ENCODE data around the gene CFAP61. TPM values are rescaled to one million over a fixed set of nuclear protein-coding genes. Genes with fewer than 3 reads are reported as not detected.

The CFAP61 gene
- total RNA-seq, 1 donor, result not detected

DNA sequence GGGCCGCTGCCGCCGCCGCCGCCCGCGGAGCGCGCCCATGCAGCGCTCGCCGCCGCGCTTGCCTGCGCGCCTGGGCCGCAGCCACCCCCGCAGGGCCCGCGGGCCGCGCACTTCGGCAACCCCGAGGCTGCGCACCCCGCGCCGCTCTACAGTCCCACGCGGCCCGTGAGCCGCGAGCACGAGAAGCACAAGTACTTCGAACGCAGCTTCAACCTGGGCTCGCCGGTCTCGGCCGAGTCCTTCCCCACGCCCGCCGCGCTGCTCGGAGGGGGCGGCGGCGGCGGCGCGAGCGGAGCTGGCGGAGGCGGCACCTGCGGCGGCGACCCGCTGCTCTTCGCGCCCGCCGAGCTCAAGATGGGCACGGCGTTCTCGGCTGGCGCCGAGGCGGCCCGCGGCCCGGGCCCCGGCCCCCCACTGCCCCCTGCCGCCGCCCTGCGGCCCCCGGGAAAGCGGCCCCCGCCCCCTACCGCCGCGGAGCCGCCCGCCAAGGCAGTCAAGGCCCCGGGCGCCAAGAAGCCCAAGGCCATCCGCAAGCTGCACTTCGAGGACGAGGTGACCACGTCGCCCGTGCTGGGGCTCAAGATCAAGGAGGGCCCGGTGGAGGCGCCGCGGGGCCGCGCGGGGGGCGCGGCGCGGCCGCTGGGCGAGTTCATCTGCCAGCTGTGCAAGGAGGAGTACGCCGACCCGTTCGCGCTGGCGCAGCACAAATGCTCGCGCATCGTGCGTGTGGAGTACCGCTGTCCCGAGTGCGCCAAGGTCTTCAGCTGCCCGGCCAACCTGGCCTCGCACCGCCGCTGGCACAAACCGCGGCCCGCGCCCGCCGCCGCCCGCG lies 316.3 kb downstream of the CFAP61 start:
- Histone ChIP-seq H3K9me3 (ENCODE audit: low read depth, low read length) (no peaks in the 10 kb centered on the region), H4K20me1 (ENCODE audit: insufficient read depth, low read length) (no peaks in the 10 kb centered on the region), H2AFZ (ENCODE audit: low read length) (no peak overlapping the region), H3K27me3 (ENCODE audit: insufficient read depth, low read length) (peaks cover 79% of the 10 kb centered on the region), H3K4me1 (ENCODE audit: insufficient read depth, low read length) (no peaks in the 10 kb centered on the region), H3K36me3 (ENCODE audit: insufficient read depth, low read length) (no peaks in the 10 kb centered on the region), H3K27ac (ENCODE audit: low read depth, low read length) (no peak overlapping the region), H3K79me2 (ENCODE audit: insufficient read depth, low read length) (no peaks in the 10 kb centered on the region), H3K4me2 (ENCODE audit: insufficient read depth, low read length) (no peak overlapping the region), H3K4me3 (ENCODE audit: insufficient read depth, low read length) (no peak overlapping the region)
- TF ChIP-seq, protein P1, sequence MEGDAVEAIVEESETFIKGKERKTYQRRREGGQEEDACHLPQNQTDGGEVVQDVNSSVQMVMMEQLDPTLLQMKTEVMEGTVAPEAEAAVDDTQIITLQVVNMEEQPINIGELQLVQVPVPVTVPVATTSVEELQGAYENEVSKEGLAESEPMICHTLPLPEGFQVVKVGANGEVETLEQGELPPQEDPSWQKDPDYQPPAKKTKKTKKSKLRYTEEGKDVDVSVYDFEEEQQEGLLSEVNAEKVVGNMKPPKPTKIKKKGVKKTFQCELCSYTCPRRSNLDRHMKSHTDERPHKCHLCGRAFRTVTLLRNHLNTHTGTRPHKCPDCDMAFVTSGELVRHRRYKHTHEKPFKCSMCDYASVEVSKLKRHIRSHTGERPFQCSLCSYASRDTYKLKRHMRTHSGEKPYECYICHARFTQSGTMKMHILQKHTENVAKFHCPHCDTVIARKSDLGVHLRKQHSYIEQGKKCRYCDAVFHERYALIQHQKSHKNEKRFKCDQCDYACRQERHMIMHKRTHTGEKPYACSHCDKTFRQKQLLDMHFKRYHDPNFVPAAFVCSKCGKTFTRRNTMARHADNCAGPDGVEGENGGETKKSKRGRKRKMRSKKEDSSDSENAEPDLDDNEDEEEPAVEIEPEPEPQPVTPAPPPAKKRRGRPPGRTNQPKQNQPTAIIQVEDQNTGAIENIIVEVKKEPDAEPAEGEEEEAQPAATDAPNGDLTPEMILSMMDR (IDR thresholded peaks at IDR 0.05; ENCODE audit: extremely low read depth, low read depth, low read length), result no peak
- DNase-seq (ENCODE audit: insufficient read length, low spot score, missing footprints), result peak; percentile 85

DNA sequence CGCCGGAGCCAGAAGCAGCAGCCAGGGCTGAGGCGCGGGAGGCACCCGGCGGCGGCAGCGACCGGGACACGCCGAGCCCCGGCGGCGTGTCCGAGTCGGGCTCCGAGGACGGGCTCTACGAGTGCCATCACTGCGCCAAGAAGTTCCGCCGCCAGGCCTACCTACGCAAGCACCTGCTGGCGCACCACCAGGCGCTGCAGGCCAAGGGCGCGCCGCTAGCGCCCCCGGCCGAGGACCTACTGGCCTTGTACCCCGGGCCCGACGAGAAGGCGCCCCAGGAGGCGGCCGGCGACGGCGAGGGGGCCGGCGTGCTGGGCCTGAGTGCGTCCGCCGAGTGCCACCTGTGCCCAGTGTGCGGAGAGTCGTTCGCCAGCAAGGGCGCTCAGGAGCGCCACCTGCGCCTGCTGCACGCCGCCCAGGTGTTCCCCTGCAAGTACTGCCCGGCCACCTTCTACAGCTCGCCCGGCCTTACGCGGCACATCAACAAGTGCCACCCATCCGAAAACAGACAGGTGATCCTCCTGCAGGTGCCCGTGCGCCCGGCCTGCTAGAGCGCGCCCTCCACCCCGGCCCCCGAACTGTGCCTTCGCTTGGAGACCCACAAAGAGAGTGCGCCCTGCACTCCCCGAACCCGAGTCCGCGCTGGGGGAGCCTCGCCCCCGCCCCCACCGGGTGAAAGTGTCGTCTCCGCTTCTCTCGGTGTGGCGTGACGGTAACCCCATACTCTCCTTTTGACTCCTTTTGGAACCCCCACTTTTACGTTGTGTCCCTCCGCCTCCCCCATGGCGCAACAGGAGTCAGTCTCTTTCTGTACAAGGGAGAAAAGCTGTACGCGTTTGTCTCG lies 317.1 kb downstream of the CFAP61 start:
- H3K4me1 ChIP-seq (ENCODE audit: insufficient read depth, low read length), result no peaks in the 10 kb centered on the region
- H3K4me3 ChIP-seq (ENCODE audit: insufficient read depth, low read length), result no peak overlapping the region
- H3K27me3 ChIP-seq (ENCODE audit: insufficient read depth, low read length), result peaks cover 71% of the 10 kb centered on the region
- no peaks in the 10 kb centered on the region for H3K36me3 ChIP-seq (ENCODE audit: insufficient read depth, low read length)
- peak; percentile 82 for DNase-seq (ENCODE audit: insufficient read length, low spot score, missing footprints)
- TF ChIP-seq, protein P1 (IDR thresholded peaks at IDR 0.05; ENCODE audit: extremely low read depth, low read depth, low read length), result no peak
- H4K20me1 ChIP-seq (ENCODE audit: insufficient read depth, low read length), result no peaks in the 10 kb centered on the region
- no peak overlapping the region for H2AFZ ChIP-seq (ENCODE audit: low read length)
- H3K79me2 ChIP-seq (ENCODE audit: insufficient read depth, low read length), result no peaks in the 10 kb centered on the region
- H3K9me3 ChIP-seq (ENCODE audit: low read depth, low read length), result no peaks in the 10 kb centered on the region
- H3K4me2 ChIP-seq (ENCODE audit: insufficient read depth, low read length), result no peak overlapping the region
- H3K27ac ChIP-seq (ENCODE audit: low read depth, low read length), result no peak overlapping the region

DNA sequence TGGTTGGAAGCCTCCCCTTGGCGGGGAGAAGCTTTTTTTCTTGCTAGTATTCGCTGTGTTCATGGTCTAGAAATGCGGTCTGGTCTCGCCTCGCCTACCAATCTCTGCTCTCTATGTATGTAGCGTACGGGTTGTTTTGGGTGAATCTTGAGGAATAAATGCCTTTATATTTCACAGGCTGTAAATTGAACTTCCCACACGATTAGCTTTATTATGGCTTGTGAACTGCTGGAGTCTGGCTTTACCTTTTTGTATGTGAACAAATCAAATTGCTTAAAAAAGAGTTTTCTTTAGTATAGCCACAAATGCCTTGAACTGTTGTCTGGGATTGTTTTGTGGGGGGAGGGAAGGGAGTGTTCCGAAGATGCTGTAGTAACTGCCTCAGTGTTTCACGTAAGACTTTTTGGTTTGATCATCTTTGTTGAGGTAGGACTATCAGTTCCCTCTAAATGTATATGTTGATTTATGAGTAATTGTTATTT lies 317.8 kb downstream of the CFAP61 start:
- peak; percentile 68 for DNase-seq (ENCODE audit: insufficient read length, low spot score, missing footprints)
- Histone ChIP-seq H3K36me3 (ENCODE audit: insufficient read depth, low read length) (no peaks in the 10 kb centered on the region), H3K27me3 (ENCODE audit: insufficient read depth, low read length) (peaks cover 71% of the 10 kb centered on the region), H3K4me3 (ENCODE audit: insufficient read depth, low read length) (no peak overlapping the region), H3K4me2 (ENCODE audit: insufficient read depth, low read length) (no peak overlapping the region), H2AFZ (ENCODE audit: low read length) (no peak overlapping the region), H3K4me1 (ENCODE audit: insufficient read depth, low read length) (no peaks in the 10 kb centered on the region), H4K20me1 (ENCODE audit: insufficient read depth, low read length) (no peaks in the 10 kb centered on the region), H3K9me3 (ENCODE audit: low read depth, low read length) (no peaks in the 10 kb centered on the region), H3K27ac (ENCODE audit: low read depth, low read length) (no peak overlapping the region), H3K79me2 (ENCODE audit: insufficient read depth, low read length) (no peaks in the 10 kb centered on the region)
- TF ChIP-seq, protein P1 (IDR thresholded peaks at IDR 0.05; ENCODE audit: extremely low read depth, low read depth, low read length), result no peak

GRCh38 chr20:20371083-20371482 lies 318.8 kb downstream of the CFAP61 start:
- no peak overlapping the region for H3K27ac ChIP-seq (ENCODE audit: low read depth, low read length)
- no peaks in the 10 kb centered on the region for H3K9me3 ChIP-seq (ENCODE audit: low read depth, low read length)
- no peaks in the 10 kb centered on the region for H3K4me1 ChIP-seq (ENCODE audit: insufficient read depth, low read length)
- no peak overlapping the region for H3K4me2 ChIP-seq (ENCODE audit: insufficient read depth, low read length)
- H3K4me3 ChIP-seq (ENCODE audit: insufficient read depth, low read length), result no peak overlapping the region
- H3K36me3 ChIP-seq (ENCODE audit: insufficient read depth, low read length), result no peaks in the 10 kb centered on the region
- no peak overlapping the region for H2AFZ ChIP-seq (ENCODE audit: low read length)
- no peaks in the 10 kb centered on the region for H3K79me2 ChIP-seq (ENCODE audit: insufficient read depth, low read length)
- H3K27me3 ChIP-seq (ENCODE audit: insufficient read depth, low read length), result peaks cover 67% of the 10 kb centered on the region
- TF ChIP-seq, protein P1 (IDR thresholded peaks at IDR 0.05; ENCODE audit: extremely low read depth, low read depth, low read length), result no peak
- H4K20me1 ChIP-seq (ENCODE audit: insufficient read depth, low read length), result no peaks in the 10 kb centered on the region
- peak; percentile 75 for DNase-seq (ENCODE audit: insufficient read length, low spot score, missing footprints)

Measured in osteoblast (primary cell).